ENCODE data around the gene WDR33. TPM values are rescaled to one million over a fixed set of nuclear protein-coding genes. Genes with fewer than 3 reads are reported as not detected.

WDR33 gene
- total and polyA plus RNA-seq, 2 of the 4 experiments (the other 2 are of a cell fraction): 19.6 to 41.2 TPM

GRCh38 chr2:127683757-127684156, 127.2 kb downstream of the WDR33 start:
- Histone ChIP-seq H4K20me1 (ENCODE audit: insufficient read depth, low read length) (no peaks in the 10 kb centered on the region), H3K14ac (replicated peaks; ENCODE audit: low read depth, low read length) (no peak overlapping the region), H3K9me3 (ENCODE audit: control insufficient read depth, insufficient read depth, low read length) (peaks cover 1% of the 10 kb centered on the region; the same call in 1 of the 2 replicates), H2AK9ac (replicated peaks; ENCODE audit: low read depth, low read length, poor library complexity) (peak overlapping the region; percentile 44), H3K27me3 (ENCODE audit: control insufficient read depth, insufficient read depth, low read length) (peaks cover 5% of the 10 kb centered on the region; the same call in 1 of the 2 replicates), H2AFZ (replicated peaks; ENCODE audit: low read length, poor library complexity) (peak overlapping the region; percentile 86), H3K23ac (ENCODE audit: low read depth, low read length) (no peak overlapping the region), H2BK15ac (ENCODE audit: low read depth, low read length) (peak overlapping the region; percentile 38; the same call in 1 of the 3 replicates), H3K36me3 (ENCODE audit: control insufficient read depth, insufficient read depth, low read length) (no peaks in the 10 kb centered on the region), H3K9ac (ENCODE audit: low read depth, low read length) (no peak overlapping the region), H3K4me1 (ENCODE audit: control insufficient read depth, insufficient read depth, low read length) (peaks cover 4% of the 10 kb centered on the region), H2AK5ac (ENCODE audit: low read depth, low read length) (peak overlapping the region; percentile 54; the same call in 1 of the 2 replicates), H4K91ac (ENCODE audit: insufficient read depth, low read depth, low read length) (peak overlapping the region; percentile 33; the same call in 1 of the 2 replicates), H3K79me1 (ENCODE audit: low read depth in 1 of 2, low read length in 2 of 2) (no peaks in the 10 kb centered on the region), H2BK120ac (ENCODE audit: low read depth, low read length) (no peak overlapping the region), H3K56ac (ENCODE audit: extremely low read depth, insufficient read depth, low read length) (no peak overlapping the region), H3K4me2 (ENCODE audit: low read depth, low read length) (no peak overlapping the region; the same call in 1 of the 2 replicates), H3K18ac (ENCODE audit: low read depth, low read length) (peak overlapping the region; percentile 2; the same call in 1 of the 2 replicates), H4K5ac (ENCODE audit: low read depth, low read length) (peak overlapping the region; percentile 4; the same call in 1 of the 2 replicates), H4K8ac (ENCODE audit: low read depth in 2 of 2, low read length in 2 of 2) (peak overlapping the region in 1 of 2 experiments; percentile 19; a peak in 1 of 4 replicates), H3K4me3 (ENCODE audit: insufficient read depth, low read depth, low read length) (no peak overlapping the region), H3K9me1 (ENCODE audit: insufficient read depth, low read length) (peaks cover 5% of the 10 kb centered on the region; the same call in 1 of the 2 replicates), H2BK5ac (ENCODE audit: low read depth, low read length, poor library complexity, severe bottlenecking) (no peak overlapping the region), H2BK20ac (ENCODE audit: low read depth, low read length) (no peak overlapping the region), H3K4ac (ENCODE audit: low read depth, low read length) (peak overlapping the region; percentile 32; the same call in 1 of the 2 replicates), H3K27ac (ENCODE audit: insufficient read depth, low read length) (peak overlapping the region; percentile 31; the same call in 1 of the 2 replicates)
- dilution Hi-C loops (cut with HindIII; ENCODE audit: low sequenced_read_pairs, unreplicated experiment) (no loop called here), intact Hi-C loops (cut with micrococcal nuclease) (no loop called here), in situ Hi-C loops (cut with MboI; ENCODE audit: low sequenced_read_pairs) (no loop called here)
- CTCF ChIA-PET: no interaction called here
- 13% methylated on average over 6 of the region's 15 CpGs; no CpG with 5 or more reads in 1 of the 2 experiments for WGBS, 2 experiments (ENCODE audit: extremely low coverage in 2 of 2, insufficient read length in 1 of 2)
- DNase-seq (peak; percentile 53), ATAC-seq (ENCODE audit: low read depth) (peak; percentile 81)
- POLR2A ChIA-PET (ENCODE audit: unreplicated experiment): no interaction called here
- TF ChIP-seq RCOR1 (IDR thresholded peaks at IDR 0.05; ENCODE audit: insufficient replicate concordance, low read length) (no peak), NFE2L2 (IDR thresholded peaks at IDR 0.05; ENCODE audit: low read depth, low read length) (no peak), SMC3 (IDR thresholded peaks at IDR 0.05; ENCODE audit: low read depth, low read length) (no peak), FOS (IDR thresholded peaks at IDR 0.05; ENCODE audit: low read depth, low read length) (no peak), CHD1 (IDR thresholded peaks at IDR 0.05; ENCODE audit: low read depth, low read length) (no peak), POLR2A (IDR thresholded peaks at IDR 0.05; ENCODE audit: low read depth, low read length) (no peak), RFX5 (IDR thresholded peaks at IDR 0.05; ENCODE audit: low read depth, low read length) (no peak), MAZ (IDR thresholded peaks at IDR 0.05; ENCODE audit: borderline replicate concordance, low read depth, low read length) (no peak), BHLHE40 (IDR thresholded peaks at IDR 0.05; ENCODE audit: low read depth, low read length) (no peak)
- no TSS peak for BruUV-seq (replicated peaks)
